Hepatocyte (in vitro differentiated cells): ENCODE results near the gene MRPL10.

ENCODE experiments used
- EZH2 ChIP-seq: fragments of 200-600 bp; sonication (generic); IDR thresholded peaks from 2 replicates; pipeline ENCODE4 v1.6.1; 2016; ENCODE audit warnings: antibody characterized with exemption, mild to moderate bottlenecking, borderline replicate concordance
- TF ChIP-seq, protein P1 (sequence below): fragments of 200-600 bp; sonication (generic); IDR thresholded peaks from 2 replicates; pipeline ENCODE4 v1.5.1; 2016; ENCODE audit warnings: antibody characterized with exemption, mild to moderate bottlenecking; ENCODE audit not compliant: poor library complexity

- TF ChIP-seq EZH2: no peak
- TF ChIP-seq, protein P1, sequence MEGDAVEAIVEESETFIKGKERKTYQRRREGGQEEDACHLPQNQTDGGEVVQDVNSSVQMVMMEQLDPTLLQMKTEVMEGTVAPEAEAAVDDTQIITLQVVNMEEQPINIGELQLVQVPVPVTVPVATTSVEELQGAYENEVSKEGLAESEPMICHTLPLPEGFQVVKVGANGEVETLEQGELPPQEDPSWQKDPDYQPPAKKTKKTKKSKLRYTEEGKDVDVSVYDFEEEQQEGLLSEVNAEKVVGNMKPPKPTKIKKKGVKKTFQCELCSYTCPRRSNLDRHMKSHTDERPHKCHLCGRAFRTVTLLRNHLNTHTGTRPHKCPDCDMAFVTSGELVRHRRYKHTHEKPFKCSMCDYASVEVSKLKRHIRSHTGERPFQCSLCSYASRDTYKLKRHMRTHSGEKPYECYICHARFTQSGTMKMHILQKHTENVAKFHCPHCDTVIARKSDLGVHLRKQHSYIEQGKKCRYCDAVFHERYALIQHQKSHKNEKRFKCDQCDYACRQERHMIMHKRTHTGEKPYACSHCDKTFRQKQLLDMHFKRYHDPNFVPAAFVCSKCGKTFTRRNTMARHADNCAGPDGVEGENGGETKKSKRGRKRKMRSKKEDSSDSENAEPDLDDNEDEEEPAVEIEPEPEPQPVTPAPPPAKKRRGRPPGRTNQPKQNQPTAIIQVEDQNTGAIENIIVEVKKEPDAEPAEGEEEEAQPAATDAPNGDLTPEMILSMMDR: no peak
Observed at GRCh38 chr17:47816947-47817346, 14.4 kb downstream of the MRPL10 start.
